Heart right ventricle (tissue), 16 donors: ENCODE results near the gene COPS6. TPM values are rescaled to one million over a fixed set of nuclear protein-coding genes. Genes with fewer than 3 reads are reported as not detected.
A peak's percentile ranks its signal among the peaks of the same experiment; 100 is the strongest.

Experiments
- ATAC-seq, 8 donors: fragments of 200-7000 bp; cut with Tn5 transposase; one replicate each; pipeline ENCODE4 v1.9.1; 2020; ENCODE audit warnings: mild to moderate bottlenecking in 8 of 8, moderate library complexity in 8 of 8, moderate number of reproducible peaks in 1 of 8
- DNase-seq, 2 donors: peaks; one replicate each; pipeline ENCODE4 v3.0.0-alpha.2; 2020
- H3K27ac ChIP-seq, 10 donors: fragments of 200-600 bp; sonication (generic) in 2 of 10; one replicate each; pipeline versions ENCODE4 v1.5.0 to v1.8.0; 2020 to 2022; ENCODE audit warnings: mild to moderate bottlenecking in 3 of 10
- H3K27me3 ChIP-seq, 7 donors: fragments of 200-600 bp; one replicate each; pipeline ENCODE4 v1.8.0; 2021 to 2022; ENCODE audit warnings: mild to moderate bottlenecking in 2 of 7
- H3K36me3 ChIP-seq, 9 donors: fragments of 200-600 bp; sonication (generic) in 1 of 9; one replicate each; pipeline versions ENCODE4 v1.5.0 to v1.8.0; 2020 to 2022; ENCODE audit warnings: mild to moderate bottlenecking in 2 of 9
- H3K4me1 ChIP-seq, 9 donors: fragments of 200-600 bp; sonication (generic) in 1 of 9; one replicate each; pipeline versions ENCODE4 v1.5.0 to v1.8.0; 2020 to 2022; ENCODE audit warnings: mild to moderate bottlenecking in 4 of 9
- H3K4me3 ChIP-seq, 10 donors: fragments of 200-600 bp; sonication (generic) in 2 of 10; one replicate each; pipeline versions ENCODE4 v1.5.0 to v1.8.0; 2020 to 2022; ENCODE audit warnings: mild to moderate bottlenecking in 7 of 10, moderate library complexity in 2 of 10
- H3K9me3 ChIP-seq, 11 donors: fragments of 200-600 bp in 10 of 11; sonication (generic) in 2 of 11; one replicate each; pipeline versions ENCODE4 v1.5.0 to v1.8.0; 2013 to 2022; ENCODE audit warnings: mild to moderate bottlenecking in 2 of 11, control low read depth in 1 of 11, moderate library complexity in 1 of 11
- WGBS, 2 donors: extraction: QIAGEN DNeasy Blood & Tissue Kit; methylation state at CpG; one replicate each; pipeline ENCODE4 v1.1.7; 2013; ENCODE audit warnings: inconsistent platforms in 1 of 2; 5-methylcytosine and 5-hydroxymethylcytosine counted together
- intact Hi-C, 10 donors: fragments of 100-400 bp; cut with DNase I; formaldehyde crosslinking; loops; one replicate each; pipeline versions ENCODE4 v1.11.1 to v1.14.2; 2022
- polyA plus RNA-seq, 2 donors: library from polyadenylated mRNA; stranded (reverse); fragments of 200-250 nt; gene quantifications; one replicate each; pipeline ENCODE4 v1.2.3, GENCODE V29; 2013
- total RNA-seq, 10 donors: library from RNA; stranded (reverse); fragmentation: NEBNext Ultra II Directional in 3 of 10; extraction: Animal tissue kit (Norgen Biotek cat#: 25700) in 3 of 10; gene quantifications; one replicate each; pipeline versions ENCODE4 v1.2.1 to v1.2.4, GENCODE V29; 2021 to 2023
- TF ChIP-seq, protein P1 (sequence below), 9 donors: fragments of 200-600 bp; sonication (generic) in 2 of 9; IDR thresholded peaks; one replicate each; pipeline versions ENCODE4 v1.5.0 to v1.8.0; 2021 to 2022; ENCODE audit warnings: antibody characterized with exemption in 9 of 9, mild to moderate bottlenecking in 5 of 9, moderate library complexity in 1 of 9
- donor health status: Arrhythmogenic right ventricular cardiomyopathy.
- donor health status: ischemic (EF 13 %, LVEDD 7.1; RV severe dilation, severe dysfunction).
- donor health status: healthy with polysubstance abuse.
- donor health status: DM: no; HTN: yes; CAD: no.
- donor health status: DM: no; HTN: no; CAD: no.
- donor health status: ischemic (EF 25% LVEDD 6.9; RV normal size, moderate dysfunction).
- donor health status: ischemic (EF 25% LVEDD 5.7; RV mildly dilated, moderate dysfunction).
- donor health status: healthy.
- donor health status: DM: yes; HTN: yes; CAD: no.
- donor health status: Ischemic cardiomyopathy.
- donor health status: ischemic (EF 35%, LVEDD 5.7; RV mildly dilated, moderate dysfunction).
- donor health status: nonischemic (EF 11% LVEDD 7.7; RV severe dilation, severe dysfunction).
- donor health status: DM: yes; HTN: yes; CAD: no.
- donor health status: PGD.
- donor health status: ischemic (EF 29% LVEDD 5.4; RV normal size, mild dysfunction).
- donor health status: nonischemic (EF 23%, LVEDD 6.1; RV moderate dilation, normal function).

COPS6 gene
- total and polyA plus RNA-seq, 12 donors = 106 to 135 (median 116) TPM

DNA sequence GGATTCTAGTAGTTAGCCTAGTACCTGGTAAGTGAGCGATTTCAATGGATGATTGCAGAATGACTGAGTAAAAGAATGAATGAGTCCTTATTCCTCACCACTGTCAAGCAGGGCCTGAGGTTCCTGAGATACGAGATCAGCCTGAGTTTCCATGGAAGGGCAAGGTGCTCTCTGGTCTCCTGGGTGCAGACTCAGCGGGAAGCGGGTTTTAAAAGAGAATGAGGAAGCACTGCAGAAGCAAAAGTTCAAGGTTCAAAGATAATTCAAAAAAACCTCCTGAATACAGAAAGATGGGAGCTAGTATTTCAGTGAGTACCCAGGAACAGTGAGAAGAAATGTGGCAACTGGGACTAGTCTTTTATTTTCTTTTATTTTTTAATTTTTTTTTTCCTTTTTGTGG is 11.6 kb upstream of the COPS6 start:
- no peak for DNase-seq
- H3K4me1 ChIP-seq = peaks cover 7 to 33% (median 25%) of the 10 kb centered on the region in 9 donors
- intact Hi-C loops = no loop called here
- peaks cover 11 to 81% (median 60%) of the 10 kb centered on the region in 9 donors for H3K36me3 ChIP-seq
- H3K4me3 ChIP-seq = no peak overlapping the region
- H3K27me3 ChIP-seq = no peaks in the 10 kb centered on the region
- no peak for ATAC-seq
- 92 to 97% methylated on average over 4 of the region's 4 CpGs for WGBS, 2 donors
- no peak overlapping the region for H3K27ac ChIP-seq
- peaks cover 0 to 16% (median 8%) of the 10 kb centered on the region in 11 donors for H3K9me3 ChIP-seq
- TF ChIP-seq, protein P1, sequence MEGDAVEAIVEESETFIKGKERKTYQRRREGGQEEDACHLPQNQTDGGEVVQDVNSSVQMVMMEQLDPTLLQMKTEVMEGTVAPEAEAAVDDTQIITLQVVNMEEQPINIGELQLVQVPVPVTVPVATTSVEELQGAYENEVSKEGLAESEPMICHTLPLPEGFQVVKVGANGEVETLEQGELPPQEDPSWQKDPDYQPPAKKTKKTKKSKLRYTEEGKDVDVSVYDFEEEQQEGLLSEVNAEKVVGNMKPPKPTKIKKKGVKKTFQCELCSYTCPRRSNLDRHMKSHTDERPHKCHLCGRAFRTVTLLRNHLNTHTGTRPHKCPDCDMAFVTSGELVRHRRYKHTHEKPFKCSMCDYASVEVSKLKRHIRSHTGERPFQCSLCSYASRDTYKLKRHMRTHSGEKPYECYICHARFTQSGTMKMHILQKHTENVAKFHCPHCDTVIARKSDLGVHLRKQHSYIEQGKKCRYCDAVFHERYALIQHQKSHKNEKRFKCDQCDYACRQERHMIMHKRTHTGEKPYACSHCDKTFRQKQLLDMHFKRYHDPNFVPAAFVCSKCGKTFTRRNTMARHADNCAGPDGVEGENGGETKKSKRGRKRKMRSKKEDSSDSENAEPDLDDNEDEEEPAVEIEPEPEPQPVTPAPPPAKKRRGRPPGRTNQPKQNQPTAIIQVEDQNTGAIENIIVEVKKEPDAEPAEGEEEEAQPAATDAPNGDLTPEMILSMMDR (IDR thresholded peaks at IDR 0.05) = no peak

DNA sequence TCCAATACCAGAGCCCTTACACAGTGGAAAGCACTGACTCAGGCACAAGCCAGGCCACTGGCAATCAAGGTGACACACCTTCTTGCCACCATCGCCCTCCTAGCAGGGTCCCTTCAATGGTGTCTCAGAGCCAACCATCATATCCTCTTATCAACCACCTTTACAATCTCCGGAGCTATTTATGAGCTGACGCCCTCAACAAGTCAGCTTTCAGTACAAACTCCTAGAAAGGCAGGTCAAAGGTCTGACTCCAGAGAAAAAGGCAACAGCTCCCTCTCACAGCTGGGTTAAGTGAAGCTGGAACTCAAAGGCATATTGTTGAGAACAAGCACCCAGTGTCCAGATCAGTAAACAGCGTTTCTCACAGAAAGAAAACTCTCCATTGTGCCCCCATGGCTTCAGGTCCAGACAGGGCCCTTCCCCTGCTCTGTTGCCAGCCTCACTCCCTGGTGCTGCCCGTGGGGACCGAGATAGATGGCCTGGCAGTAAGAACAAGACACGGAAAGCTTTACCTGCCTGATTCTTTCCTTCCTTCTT is 9.7 kb upstream of the COPS6 start:
- TF ChIP-seq, protein P1 (IDR thresholded peaks at IDR 0.05) = no peak
- Histone ChIP-seq H3K4me3 (no peak overlapping the region), H3K36me3 (peaks cover 4 to 62% (median 41%) of the 10 kb centered on the region in 9 donors), H3K9me3 (no peaks in the 10 kb centered on the region), H3K27ac (no peak overlapping the region), H3K4me1 (peaks cover 7 to 42% (median 32%) of the 10 kb centered on the region in 9 donors), H3K27me3 (no peaks in the 10 kb centered on the region)
- WGBS, 2 donors = 68 to 72% methylated on average over 7 of the region's 7 CpGs
- no peak for DNase-seq
- intact Hi-C loops = no loop called here
- no peak for ATAC-seq

GRCh38 chr7:100080907-100081534 is 7.7 kb upstream of the COPS6 start:
- peak overlapping the region; percentile 71 to 99 (median 90) for H3K4me3 ChIP-seq
- TF ChIP-seq, protein P1 (IDR thresholded peaks at IDR 0.05) = no peak
- 1% methylated on average over 34 of the region's 34 CpGs for WGBS, 2 donors
- ATAC-seq (no peak), DNase-seq (no peak)
- no peaks in the 10 kb centered on the region for H3K27me3 ChIP-seq
- H3K4me1 ChIP-seq = peaks cover 7 to 42% (median 32%) of the 10 kb centered on the region in 9 donors
- peak overlapping the region; percentile 65 to 96 (median 89) for H3K27ac ChIP-seq
- intact Hi-C loops = loop anchor here in 6 of 10 donors (1.0 to 10.0 kb wide), 7 partner anchors 34 to 166 kb away; partner anchors contain the start of genes TRIM4 (in 2 of the 6), MBLAC1 (in 1 of the 6) and ZSCAN21 (in 1 of the 6)
- H3K36me3 ChIP-seq = peaks cover 0 to 43% (median 23%) of the 10 kb centered on the region in 9 donors
- no peaks in the 10 kb centered on the region for H3K9me3 ChIP-seq

GRCh38 chr7:100081535-100082102 is 7.2 kb upstream of the COPS6 start, which contains the start of gene ZNF3:
TSS of gene ZNF3 (minus strand) at chr7:100081723. CDS start at chr7:100077357, 4,366 bp downstream.
- 1% methylated on average over 54 to 55 of the region's 55 CpGs for WGBS, 2 donors
- TF ChIP-seq, protein P1 (IDR thresholded peaks at IDR 0.05) = peak; percentile 85 to 99 (median 95)
- Histone ChIP-seq H3K9me3 (no peaks in the 10 kb centered on the region), H3K4me3 (peak within 1 kb of the TSS; percentile 71 to 99 (median 90)), H3K4me1 (peaks cover 7 to 42% (median 35%) of the 10 kb centered on the region in 9 donors), H3K27me3 (no peaks in the 10 kb centered on the region), H3K36me3 (peaks cover 0 to 37% (median 18%) of the 10 kb centered on the region in 9 donors), H3K27ac (peak within 1 kb of the TSS; percentile 65 to 96 (median 89))
- DNase-seq = peak; percentile 98 to 99
- intact Hi-C loops = loop anchor here in 6 of 10 donors (1.0 to 10.0 kb wide), 8 partner anchors 34 to 167 kb away; partner anchors contain the start of genes TRIM4 (in 2 of the 6), MBLAC1 (in 1 of the 6) and ZSCAN21 (in 1 of the 6)
- peak; percentile 96 to 98 (median 96) for ATAC-seq
